ENCODE measurements around the gene NAGPA. TPM values are rescaled to one million over a fixed set of nuclear protein-coding genes. Genes with fewer than 3 reads are reported as not detected.

The NAGPA gene
- total RNA-seq, 1 donor: 40.2 TPM

DNA sequence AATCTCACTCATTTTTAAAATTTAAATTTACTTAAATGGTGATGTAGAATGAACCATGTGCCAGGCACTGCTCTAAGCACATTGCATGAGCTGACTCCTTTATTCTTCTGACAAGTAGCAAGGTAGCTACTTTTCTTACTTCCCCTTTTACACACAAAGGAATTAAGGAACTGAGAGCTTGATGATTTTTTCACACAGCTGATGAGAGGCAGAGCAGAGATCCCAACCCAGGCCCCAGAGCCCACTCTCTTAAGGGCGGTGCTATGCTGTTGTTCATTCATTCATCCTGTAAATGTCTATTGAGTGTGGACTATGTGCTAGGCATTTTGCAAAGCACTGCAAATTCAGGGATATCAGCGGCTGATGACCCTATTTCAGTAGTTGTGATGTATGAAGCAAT lies 57.7 kb downstream of the NAGPA start:
- no peak overlapping the region for H2AFZ ChIP-seq (ENCODE audit: low read length)
- no peak overlapping the region for H3K4me2 ChIP-seq (ENCODE audit: insufficient read depth, low read length)
- H3K9me3 ChIP-seq (ENCODE audit: low read depth, low read length): no peaks in the 10 kb centered on the region
- no peaks in the 10 kb centered on the region for H3K36me3 ChIP-seq (ENCODE audit: insufficient read depth, low read length)
- no peaks in the 10 kb centered on the region for H4K20me1 ChIP-seq (ENCODE audit: insufficient read depth, low read length)
- no peaks in the 10 kb centered on the region for H3K4me1 ChIP-seq (ENCODE audit: insufficient read depth, low read length)
- no peak overlapping the region for H3K27ac ChIP-seq (ENCODE audit: low read depth, low read length)
- DNase-seq (ENCODE audit: insufficient read length, low spot score, missing footprints): no peak
- TF ChIP-seq, protein P1, sequence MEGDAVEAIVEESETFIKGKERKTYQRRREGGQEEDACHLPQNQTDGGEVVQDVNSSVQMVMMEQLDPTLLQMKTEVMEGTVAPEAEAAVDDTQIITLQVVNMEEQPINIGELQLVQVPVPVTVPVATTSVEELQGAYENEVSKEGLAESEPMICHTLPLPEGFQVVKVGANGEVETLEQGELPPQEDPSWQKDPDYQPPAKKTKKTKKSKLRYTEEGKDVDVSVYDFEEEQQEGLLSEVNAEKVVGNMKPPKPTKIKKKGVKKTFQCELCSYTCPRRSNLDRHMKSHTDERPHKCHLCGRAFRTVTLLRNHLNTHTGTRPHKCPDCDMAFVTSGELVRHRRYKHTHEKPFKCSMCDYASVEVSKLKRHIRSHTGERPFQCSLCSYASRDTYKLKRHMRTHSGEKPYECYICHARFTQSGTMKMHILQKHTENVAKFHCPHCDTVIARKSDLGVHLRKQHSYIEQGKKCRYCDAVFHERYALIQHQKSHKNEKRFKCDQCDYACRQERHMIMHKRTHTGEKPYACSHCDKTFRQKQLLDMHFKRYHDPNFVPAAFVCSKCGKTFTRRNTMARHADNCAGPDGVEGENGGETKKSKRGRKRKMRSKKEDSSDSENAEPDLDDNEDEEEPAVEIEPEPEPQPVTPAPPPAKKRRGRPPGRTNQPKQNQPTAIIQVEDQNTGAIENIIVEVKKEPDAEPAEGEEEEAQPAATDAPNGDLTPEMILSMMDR (IDR thresholded peaks at IDR 0.05; ENCODE audit: extremely low read depth, low read depth, low read length): no peak
- H3K79me2 ChIP-seq (ENCODE audit: insufficient read depth, low read length): no peaks in the 10 kb centered on the region
- H3K27me3 ChIP-seq (ENCODE audit: insufficient read depth, low read length): no peaks in the 10 kb centered on the region
- no peak overlapping the region for H3K4me3 ChIP-seq (ENCODE audit: insufficient read depth, low read length)

Other genes starting within 250 kb of the NAGPA start
- not detected in 2 replicates for gene SEPTIN12, start 245.6 kb downstream of the NAGPA start, total RNA-seq
- not detected in 2 replicates for gene SMIM22, start 238.6 kb downstream of the NAGPA start, total RNA-seq
- gene ROGDI, start 231.3 kb downstream of the NAGPA start, total RNA-seq: 15.9 and 17.1 TPM in 2 replicates
- 48.0 and 48.1 TPM in 2 replicates for gene GLYR1, start 186.6 kb downstream of the NAGPA start, total RNA-seq
- 34.5 and 38.4 TPM in 2 replicates for gene UBN1, start 186.5 kb downstream of the NAGPA start, total RNA-seq
- gene PPL, start 96.8 kb downstream of the NAGPA start, total RNA-seq: 24.2 and 27.1 TPM in 2 replicates
- under 0.01 and 0.29 TPM in 2 replicates for gene SEC14L5, start 75.6 kb downstream of the NAGPA start, total RNA-seq
- gene C16orf89, start 32.0 kb upstream of the NAGPA start, total RNA-seq: 0.59 TPM in 1 of 2 replicates, not detected in the other
- gene ALG1, start 37.9 kb upstream of the NAGPA start, total RNA-seq: 43.3 and 43.4 TPM in 2 replicates
- 9.0 and 11.2 TPM in 2 replicates for gene EEF2KMT, start 63.9 kb upstream of the NAGPA start, total RNA-seq